ENCODE data around the gene UBXN11.

UBXN11 gene, protein sequence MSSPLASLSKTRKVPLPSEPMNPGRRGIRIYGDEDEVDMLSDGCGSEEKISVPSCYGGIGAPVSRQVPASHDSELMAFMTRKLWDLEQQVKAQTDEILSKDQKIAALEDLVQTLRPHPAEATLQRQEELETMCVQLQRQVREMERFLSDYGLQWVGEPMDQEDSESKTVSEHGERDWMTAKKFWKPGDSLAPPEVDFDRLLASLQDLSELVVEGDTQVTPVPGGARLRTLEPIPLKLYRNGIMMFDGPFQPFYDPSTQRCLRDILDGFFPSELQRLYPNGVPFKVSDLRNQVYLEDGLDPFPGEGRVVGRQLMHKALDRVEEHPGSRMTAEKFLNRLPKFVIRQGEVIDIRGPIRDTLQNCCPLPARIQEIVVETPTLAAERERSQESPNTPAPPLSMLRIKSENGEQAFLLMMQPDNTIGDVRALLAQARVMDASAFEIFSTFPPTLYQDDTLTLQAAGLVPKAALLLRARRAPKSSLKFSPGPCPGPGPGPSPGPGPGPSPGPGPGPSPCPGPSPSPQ

DNA sequence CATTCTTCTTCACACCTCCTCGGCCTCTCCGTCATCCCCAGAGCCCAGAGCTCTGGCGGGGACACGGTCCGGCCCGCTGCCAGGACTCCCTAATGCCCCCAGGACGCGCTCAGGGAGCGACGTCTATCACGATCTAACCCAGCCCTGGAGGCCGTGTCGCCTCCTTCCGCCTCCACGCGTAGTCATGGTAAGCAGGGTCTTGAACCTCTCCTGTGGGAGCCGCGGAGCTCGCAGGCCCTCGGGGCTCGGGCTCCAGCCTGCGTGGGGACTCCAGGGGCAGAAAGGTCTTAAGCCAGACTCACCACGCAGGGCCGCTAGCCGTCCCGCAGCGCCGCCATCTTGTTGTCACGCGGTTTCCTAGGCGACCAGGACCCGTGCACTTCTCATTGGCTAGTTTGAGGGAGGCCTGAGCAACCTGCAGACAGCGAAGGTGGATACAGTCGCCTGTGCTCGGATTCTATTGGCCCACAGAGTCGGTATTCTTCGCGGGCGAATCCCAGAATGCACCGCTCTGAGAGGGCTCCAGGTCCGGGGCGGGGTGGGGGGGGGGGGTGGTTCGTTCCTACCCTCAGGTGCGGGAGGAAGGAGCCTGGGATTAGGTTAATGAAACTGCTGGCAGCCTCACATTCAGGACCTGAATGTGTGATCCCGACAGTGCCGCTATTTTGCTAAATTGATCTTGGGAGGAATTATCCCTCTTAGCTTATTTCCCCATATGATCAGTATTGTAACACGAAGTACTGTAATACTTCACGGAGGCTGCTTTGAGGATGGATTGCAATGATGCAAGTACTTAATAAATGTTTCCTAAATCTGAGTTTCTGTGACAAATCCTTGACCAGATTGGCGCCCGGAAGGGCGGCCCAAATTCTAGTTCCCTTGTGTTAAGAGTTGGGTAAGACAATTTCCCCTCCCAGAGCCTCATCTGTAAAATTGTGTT is at the start of gene UBXN11:
Gene UBXN11 (minus strand): TSS at position 347 of the 940 bp plus-strand sequence. CDS start 3,753 bp downstream, outside the sequence.
- Histone ChIP-seq H3K4me1 (ENCODE audit: control insufficient read depth, insufficient read depth, low read length) (0 out of 2 replicates have a peak, but pooled peaks cover 1% of the 10 kb centered on the region), H3K27ac (ENCODE audit: low read length) (no peak within 1 kb of the TSS), H3K27me3 (ENCODE audit: control insufficient read depth, insufficient read depth, low read length) (no peaks in the 10 kb centered on the region), H3K9me3 (ENCODE audit: control insufficient read depth, insufficient read depth, low read length) (no peaks in the 10 kb centered on the region), H3K36me3 (ENCODE audit: control insufficient read depth, insufficient read depth, low read length) (no peaks in the 10 kb centered on the region), H3K4me3 (ENCODE audit: low read length) (peak within 1 kb of the TSS; percentile 48)
- no CpG with 5 or more reads among the region's 51 CpGs for WGBS (ENCODE audit: insufficient coverage, insufficient read length)
- DNase-seq (ENCODE audit: low read depth, low spot score): peak; percentile 96

GRCh38 chr1:26356106-26356505 is 49.7 kb upstream of the UBXN11 start:
- WGBS (ENCODE audit: insufficient coverage, insufficient read length): no CpG with 5 or more reads among the region's 5 CpGs
- Histone ChIP-seq H3K36me3 (ENCODE audit: control insufficient read depth, insufficient read depth, low read length) (no peaks in the 10 kb centered on the region), H3K27me3 (ENCODE audit: control insufficient read depth, insufficient read depth, low read length) (no peaks in the 10 kb centered on the region), H3K9me3 (ENCODE audit: control insufficient read depth, insufficient read depth, low read length) (no peaks in the 10 kb centered on the region), H3K4me3 (ENCODE audit: low read length) (no peak overlapping the region), H3K27ac (ENCODE audit: low read length) (no peak overlapping the region), H3K4me1 (ENCODE audit: control insufficient read depth, insufficient read depth, low read length) (peaks cover 2% of the 10 kb centered on the region; the same call in 1 of the 2 replicates)
- no peak for DNase-seq (ENCODE audit: low read depth, low spot score)

- no peak for DNase-seq (ENCODE audit: low read depth, low spot score)
- Histone ChIP-seq H3K4me3 (ENCODE audit: low read length) (no peak overlapping the region), H3K27ac (ENCODE audit: low read length) (no peak overlapping the region), H3K9me3 (ENCODE audit: control insufficient read depth, insufficient read depth, low read length) (no peaks in the 10 kb centered on the region), H3K36me3 (ENCODE audit: control insufficient read depth, insufficient read depth, low read length) (no peaks in the 10 kb centered on the region), H3K27me3 (ENCODE audit: control insufficient read depth, insufficient read depth, low read length) (no peaks in the 10 kb centered on the region), H3K4me1 (ENCODE audit: control insufficient read depth, insufficient read depth, low read length) (peaks cover 9% of the 10 kb centered on the region)
- no CpG with 5 or more reads among the region's 9 CpGs for WGBS (ENCODE audit: insufficient coverage, insufficient read length)
These were observed 48.5 kb upstream of the UBXN11 start for GRCh38 chr1:26354972-26355371.

DNA sequence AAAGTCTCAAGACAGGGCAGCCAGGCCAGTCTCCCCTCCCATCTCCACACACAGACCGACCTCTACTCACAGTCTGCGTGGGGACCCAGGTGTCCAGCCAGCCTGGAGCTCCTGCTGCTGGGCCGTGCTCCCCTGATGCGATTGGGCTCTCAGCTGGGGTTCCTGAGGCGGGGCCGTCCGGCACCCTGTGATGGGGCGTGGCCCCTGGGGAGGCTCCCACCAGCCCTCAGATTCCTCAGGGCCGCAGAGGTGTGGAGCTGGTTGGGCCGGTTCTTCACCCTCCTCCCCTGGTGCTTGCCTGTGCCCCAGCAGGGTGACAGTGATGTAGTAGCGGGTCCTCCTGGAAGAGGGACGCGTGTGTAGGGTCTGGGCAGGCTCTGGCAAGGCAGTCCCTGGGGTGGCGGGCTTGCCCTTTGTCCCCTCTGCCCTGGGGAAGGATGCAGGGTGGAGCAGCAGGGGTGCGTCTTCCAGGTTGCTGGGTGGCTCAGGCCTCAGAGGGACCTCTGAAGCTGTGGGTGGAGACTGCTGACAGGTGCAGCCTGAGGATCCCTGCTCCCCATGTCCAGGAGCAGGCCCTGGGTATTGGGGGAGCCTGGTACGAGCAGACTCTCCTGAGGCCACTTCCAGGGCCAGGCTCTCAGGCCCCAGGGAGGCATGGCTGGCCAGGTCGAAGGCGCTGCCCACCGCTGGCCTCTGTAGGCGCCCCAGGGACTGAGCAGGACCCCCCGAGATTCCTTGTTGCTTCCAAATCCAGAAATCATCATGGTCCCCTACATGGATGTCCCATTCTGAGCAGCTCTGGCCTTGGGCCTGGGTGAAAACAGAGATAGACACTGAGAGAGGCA is 47.8 kb upstream of the UBXN11 start, which contains the start of gene CRYBG2:
Gene CRYBG2 (minus strand): TSS at position 155 of the 845 bp plus-strand sequence. CDS start 7,473 bp downstream, outside the sequence.
- Histone ChIP-seq H3K27ac (ENCODE audit: low read length) (no peak within 1 kb of the TSS), H3K4me3 (ENCODE audit: low read length) (no peak within 1 kb of the TSS), H3K36me3 (ENCODE audit: control insufficient read depth, insufficient read depth, low read length) (no peaks in the 10 kb centered on the region), H3K4me1 (ENCODE audit: control insufficient read depth, insufficient read depth, low read length) (peaks cover 9% of the 10 kb centered on the region), H3K9me3 (ENCODE audit: control insufficient read depth, insufficient read depth, low read length) (no peaks in the 10 kb centered on the region), H3K27me3 (ENCODE audit: control insufficient read depth, insufficient read depth, low read length) (no peaks in the 10 kb centered on the region)
- no peak for DNase-seq (ENCODE audit: low read depth, low spot score)
- no CpG with 5 or more reads among the region's 21 CpGs for WGBS (ENCODE audit: insufficient coverage, insufficient read length)

DNA sequence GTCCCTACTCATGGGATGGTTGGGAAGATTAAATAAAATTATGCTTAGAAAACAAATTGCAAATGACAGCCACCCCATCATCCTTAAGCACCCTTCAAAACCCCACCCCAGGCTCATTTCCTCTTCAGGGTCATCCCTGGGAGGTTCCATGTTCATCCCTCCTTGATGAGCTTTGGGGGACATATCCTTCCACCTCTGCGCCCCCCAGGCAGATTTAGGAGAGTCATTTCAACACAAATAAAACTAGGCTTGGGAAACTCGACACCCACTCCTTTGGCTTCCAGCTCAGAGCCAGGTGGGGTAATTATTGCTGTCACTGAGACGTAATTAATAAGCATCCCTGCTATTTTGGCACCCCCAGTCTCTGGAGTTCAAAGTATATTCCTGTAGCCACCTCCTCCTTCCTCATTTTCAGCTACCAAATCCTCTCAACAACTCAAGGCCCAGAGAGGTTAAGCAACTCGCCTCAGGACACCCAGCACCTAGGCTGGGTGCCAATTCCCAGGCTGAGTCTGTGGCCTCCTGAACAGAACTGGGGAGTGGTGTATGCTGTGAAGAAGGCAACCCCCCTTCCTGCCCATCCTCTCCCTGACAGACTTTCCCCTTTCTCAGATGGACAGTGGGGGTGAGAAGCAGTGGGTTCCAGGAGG is 46.9 kb upstream of the UBXN11 start:
- WGBS (ENCODE audit: insufficient coverage, insufficient read length): no CpG with 5 or more reads among the region's 4 CpGs
- no peak for DNase-seq (ENCODE audit: low read depth, low spot score)
- H3K36me3 ChIP-seq (ENCODE audit: control insufficient read depth, insufficient read depth, low read length): no peaks in the 10 kb centered on the region
- H3K4me1 ChIP-seq (ENCODE audit: control insufficient read depth, insufficient read depth, low read length): peaks cover 7% of the 10 kb centered on the region
- no peak overlapping the region for H3K27ac ChIP-seq (ENCODE audit: low read length)
- H3K27me3 ChIP-seq (ENCODE audit: control insufficient read depth, insufficient read depth, low read length): no peaks in the 10 kb centered on the region
- H3K4me3 ChIP-seq (ENCODE audit: low read length): no peak overlapping the region
- H3K9me3 ChIP-seq (ENCODE audit: control insufficient read depth, insufficient read depth, low read length): no peaks in the 10 kb centered on the region

GRCh38 chr1:26352338-26352679 is 45.9 kb upstream of the UBXN11 start:
- Histone ChIP-seq H3K27ac (ENCODE audit: low read length) (no peak overlapping the region), H3K4me1 (ENCODE audit: control insufficient read depth, insufficient read depth, low read length) (peaks cover 7% of the 10 kb centered on the region)
- WGBS (ENCODE audit: insufficient coverage, insufficient read length): no CpG with 5 or more reads among the region's 5 CpGs

GRCh38 chr1:26351590-26352337 is 45.3 kb upstream of the UBXN11 start:
- Histone ChIP-seq H3K4me3 (ENCODE audit: low read length) (no peak overlapping the region), H3K9me3 (ENCODE audit: control insufficient read depth, insufficient read depth, low read length) (no peaks in the 10 kb centered on the region), H3K4me1 (ENCODE audit: control insufficient read depth, insufficient read depth, low read length) (peaks cover 7% of the 10 kb centered on the region), H3K27ac (ENCODE audit: low read length) (no peak overlapping the region), H3K36me3 (ENCODE audit: control insufficient read depth, insufficient read depth, low read length) (no peaks in the 10 kb centered on the region), H3K27me3 (ENCODE audit: control insufficient read depth, insufficient read depth, low read length) (no peaks in the 10 kb centered on the region)
- DNase-seq (ENCODE audit: low read depth, low spot score): no peak
- no CpG with 5 or more reads among the region's 12 CpGs for WGBS (ENCODE audit: insufficient coverage, insufficient read length)

More at GRCh38 chr1:26352338-26352679, 45.9 kb upstream of the UBXN11 start:
- H3K27me3 ChIP-seq (ENCODE audit: control insufficient read depth, insufficient read depth, low read length): no peaks in the 10 kb centered on the region
- no peak for DNase-seq (ENCODE audit: low read depth, low spot score)
- no peak overlapping the region for H3K4me3 ChIP-seq (ENCODE audit: low read length)
- no peaks in the 10 kb centered on the region for H3K9me3 ChIP-seq (ENCODE audit: control insufficient read depth, insufficient read depth, low read length)
- H3K36me3 ChIP-seq (ENCODE audit: control insufficient read depth, insufficient read depth, low read length): no peaks in the 10 kb centered on the region

DNA sequence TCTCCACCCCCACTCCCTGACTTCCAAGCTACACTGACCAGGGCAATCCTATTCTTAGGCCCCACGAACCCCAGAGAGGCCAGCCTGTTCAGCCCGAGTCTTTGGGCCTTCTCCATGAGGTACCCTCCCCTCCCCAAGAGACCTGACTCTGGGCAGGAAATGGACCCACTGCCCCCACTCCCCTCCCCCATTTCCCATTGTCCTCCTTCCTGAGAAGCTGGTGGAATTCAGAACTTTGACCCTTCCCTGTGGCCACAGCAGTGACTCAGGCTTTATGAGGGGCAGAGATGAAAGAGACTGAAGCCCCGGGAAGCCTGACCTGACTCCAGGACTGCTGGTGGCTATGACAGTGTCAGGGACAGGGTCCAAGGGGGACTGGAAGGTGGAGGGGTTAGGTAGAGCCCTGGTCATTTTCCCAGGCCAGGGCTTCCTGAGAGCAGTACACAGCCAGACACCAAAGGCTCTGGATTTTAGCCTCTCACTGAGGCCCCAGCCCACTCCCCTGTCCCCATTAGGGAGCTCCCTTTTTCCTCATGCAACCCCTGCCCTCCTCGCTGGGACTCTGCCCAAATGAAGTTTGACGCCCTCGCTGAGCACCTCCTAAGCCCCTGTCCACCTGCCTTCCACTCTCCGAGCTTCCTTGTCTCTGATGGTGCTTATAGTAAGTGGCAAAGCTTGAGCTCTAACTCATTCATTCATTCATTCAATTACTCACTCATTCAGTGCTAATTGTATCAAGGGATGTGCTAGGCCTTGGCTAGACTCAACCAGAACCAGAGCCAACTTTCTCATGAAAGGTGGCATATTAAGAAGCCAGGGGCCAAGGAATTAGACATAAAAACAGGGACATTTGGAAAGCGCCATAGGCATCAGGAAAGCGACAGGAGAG is 44.5 kb upstream of the UBXN11 start:
- H3K9me3 ChIP-seq (ENCODE audit: control insufficient read depth, insufficient read depth, low read length): no peaks in the 10 kb centered on the region
- DNase-seq (ENCODE audit: low read depth, low spot score): no peak
- H3K4me3 ChIP-seq (ENCODE audit: low read length): no peak overlapping the region
- H3K36me3 ChIP-seq (ENCODE audit: control insufficient read depth, insufficient read depth, low read length): no peaks in the 10 kb centered on the region
- H3K27ac ChIP-seq (ENCODE audit: low read length): no peak overlapping the region
- peaks cover 7% of the 10 kb centered on the region for H3K4me1 ChIP-seq (ENCODE audit: control insufficient read depth, insufficient read depth, low read length)
- WGBS (ENCODE audit: insufficient coverage, insufficient read length): no CpG with 5 or more reads among the region's 9 CpGs
- H3K27me3 ChIP-seq (ENCODE audit: control insufficient read depth, insufficient read depth, low read length): no peaks in the 10 kb centered on the region
